GM10847 (cell line): ENCODE results near the gene SYNE2.

ENCODE experiments used
- POLR2A ChIP-seq: IDR thresholded peaks from 2 replicates; pipeline ENCODE4 v1.6.1; 2011; ENCODE audit not compliant: insufficient read length; ENCODE audit errors: extremely low read depth

SYNE2 gene

GRCh38 chr14:64069634-64070359, 217.0 kb downstream of the SYNE2 start:
- TF ChIP-seq POLR2A: no peak

- no peak for TF ChIP-seq POLR2A
Observed at GRCh38 chr14:64074961-64075612, 222.3 kb downstream of the SYNE2 start.

- no peak for TF ChIP-seq POLR2A
Observed at GRCh38 chr14:64075613-64076005, 222.8 kb downstream of the SYNE2 start.

GRCh38 chr14:64080452-64080851, 227.6 kb downstream of the SYNE2 start:
- TF ChIP-seq POLR2A: no peak

GRCh38 chr14:64081174-64081746, 228.5 kb downstream of the SYNE2 start:
- TF ChIP-seq POLR2A: no peak

GRCh38 chr14:64082837-64083236, 230.0 kb downstream of the SYNE2 start:
- no peak for TF ChIP-seq POLR2A

- no peak for TF ChIP-seq POLR2A
Observed at GRCh38 chr14:64088647-64088964, 235.8 kb downstream of the SYNE2 start.

- no peak for TF ChIP-seq POLR2A
Observed at GRCh38 chr14:64089920-64090319, 237.1 kb downstream of the SYNE2 start.

- no peak for TF ChIP-seq POLR2A
Observed at GRCh38 chr14:64091217-64091616, 238.4 kb downstream of the SYNE2 start.

GRCh38 chr14:64092338-64092737, 239.5 kb downstream of the SYNE2 start:
- no peak for TF ChIP-seq POLR2A

GRCh38 chr14:64092940-64093339, 240.1 kb downstream of the SYNE2 start:
- TF ChIP-seq POLR2A: no peak

- TF ChIP-seq POLR2A: no peak
Observed at GRCh38 chr14:64095620-64096019, 242.8 kb downstream of the SYNE2 start.

- TF ChIP-seq POLR2A: no peak
Observed at GRCh38 chr14:64098120-64098519, 245.3 kb downstream of the SYNE2 start.

GRCh38 chr14:64107438-64107837, 254.6 kb downstream of the SYNE2 start:
- no peak for TF ChIP-seq POLR2A

GRCh38 chr14:64109819-64110554, 257.2 kb downstream of the SYNE2 start:
- no peak for TF ChIP-seq POLR2A

GRCh38 chr14:64110802-64111201, 258.0 kb downstream of the SYNE2 start:
- no peak for TF ChIP-seq POLR2A
